ENCODE data around the gene RPS10.

- no peak for TF ChIP-seq CTCF (IDR thresholded peaks at IDR 0.05)
- TF ChIP-seq POLR2A (IDR thresholded peaks at IDR 0.05) = no peak
Measured at GRCh38 chr6:34438705-34439104, 12.8 kb upstream of the RPS10 start.

All from body of pancreas (tissue), 4 donors.